ENCODE data around the gene GPS1. TPM values are rescaled to one million over a fixed set of nuclear protein-coding genes. Genes with fewer than 3 reads are reported as not detected.
A peak's percentile ranks its signal among the peaks of the same experiment; 100 is the strongest.

The GPS1 gene
- total RNA-seq, 2 experiments from 2014 or later = 82.7 to 88.6 TPM

DNA sequence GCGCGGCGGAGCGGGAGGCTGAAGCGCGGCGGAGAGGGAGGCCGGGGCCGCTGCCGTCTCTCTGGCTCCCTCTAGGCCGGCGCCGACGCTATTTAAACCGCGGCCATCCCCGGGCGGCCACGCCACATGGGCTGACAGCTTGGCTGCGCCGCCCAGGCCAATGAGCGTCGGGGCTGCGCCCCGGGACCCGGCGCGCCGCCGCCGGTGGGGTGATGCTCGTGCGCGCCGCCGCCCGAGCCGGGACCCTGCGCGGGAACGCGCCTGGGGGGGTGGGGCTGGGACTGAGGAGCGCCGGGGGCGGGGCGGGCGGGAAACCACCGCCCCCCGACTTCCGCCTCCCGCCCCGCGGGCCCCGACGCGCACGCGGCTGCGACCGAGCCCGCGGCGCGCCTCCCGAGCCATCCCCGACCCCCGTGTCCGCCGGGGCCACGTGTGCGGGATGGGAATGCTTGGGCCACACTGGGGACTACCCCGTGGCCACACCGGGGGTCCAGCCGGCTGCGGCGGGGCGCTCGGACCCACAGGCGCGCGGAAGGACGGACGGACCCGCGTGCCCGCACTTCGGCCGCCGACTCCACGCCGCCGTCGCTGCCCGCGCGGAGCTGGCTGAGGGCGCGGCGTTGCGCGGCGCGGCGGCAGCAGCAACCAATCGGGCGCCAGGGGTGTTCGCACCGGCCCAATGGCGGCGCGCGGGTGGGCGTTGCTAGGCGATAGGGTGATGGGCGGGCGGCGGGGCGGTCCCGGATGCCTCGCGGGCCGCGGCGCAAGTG is 46.7 kb downstream of the GPS1 start, which contains the start of gene FASN:
FASN (minus strand) TSS at position 68 of the 770 bp plus-strand sequence. CDS start 1,791 bp downstream, outside the sequence.
- Mint-ChIP-seq H3K27me3 (no peaks in the 10 kb centered on the region), H3K27ac (peak within 1 kb of the TSS; percentile 20), H3K4me3 (peak within 1 kb of the TSS; percentile 80), H3K9me3 (no peaks in the 10 kb centered on the region), H3K4me1 (ENCODE audit: low read depth) (peaks cover 16% of the 10 kb centered on the region), H3K36me3 (ENCODE audit: low read depth) (peaks cover 24% of the 10 kb centered on the region)
- peak; percentile 83 for ATAC-seq
- CTCF ChIA-PET = interaction anchor here (0.8 to 2.0 kb wide), 7 partner anchors 8 to 139 kb away, joined by 3 to 10 read pairs (median 4); no protein-coding TSS in a partner anchor
- POLR2A ChIA-PET = interaction anchor here (0.8 to 4.3 kb wide), 9 partner anchors 9 to 171 kb away, joined by 3 to 16 read pairs (median 4); partner anchors contain the start of genes DUS1L and MAFG
- DNase-seq = peak; percentile 96
- intact Hi-C loops (cut with micrococcal nuclease) = no loop called here
- TF ChIP-seq, protein P1, sequence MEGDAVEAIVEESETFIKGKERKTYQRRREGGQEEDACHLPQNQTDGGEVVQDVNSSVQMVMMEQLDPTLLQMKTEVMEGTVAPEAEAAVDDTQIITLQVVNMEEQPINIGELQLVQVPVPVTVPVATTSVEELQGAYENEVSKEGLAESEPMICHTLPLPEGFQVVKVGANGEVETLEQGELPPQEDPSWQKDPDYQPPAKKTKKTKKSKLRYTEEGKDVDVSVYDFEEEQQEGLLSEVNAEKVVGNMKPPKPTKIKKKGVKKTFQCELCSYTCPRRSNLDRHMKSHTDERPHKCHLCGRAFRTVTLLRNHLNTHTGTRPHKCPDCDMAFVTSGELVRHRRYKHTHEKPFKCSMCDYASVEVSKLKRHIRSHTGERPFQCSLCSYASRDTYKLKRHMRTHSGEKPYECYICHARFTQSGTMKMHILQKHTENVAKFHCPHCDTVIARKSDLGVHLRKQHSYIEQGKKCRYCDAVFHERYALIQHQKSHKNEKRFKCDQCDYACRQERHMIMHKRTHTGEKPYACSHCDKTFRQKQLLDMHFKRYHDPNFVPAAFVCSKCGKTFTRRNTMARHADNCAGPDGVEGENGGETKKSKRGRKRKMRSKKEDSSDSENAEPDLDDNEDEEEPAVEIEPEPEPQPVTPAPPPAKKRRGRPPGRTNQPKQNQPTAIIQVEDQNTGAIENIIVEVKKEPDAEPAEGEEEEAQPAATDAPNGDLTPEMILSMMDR (IDR thresholded peaks at IDR 0.05) = no peak

DNA sequence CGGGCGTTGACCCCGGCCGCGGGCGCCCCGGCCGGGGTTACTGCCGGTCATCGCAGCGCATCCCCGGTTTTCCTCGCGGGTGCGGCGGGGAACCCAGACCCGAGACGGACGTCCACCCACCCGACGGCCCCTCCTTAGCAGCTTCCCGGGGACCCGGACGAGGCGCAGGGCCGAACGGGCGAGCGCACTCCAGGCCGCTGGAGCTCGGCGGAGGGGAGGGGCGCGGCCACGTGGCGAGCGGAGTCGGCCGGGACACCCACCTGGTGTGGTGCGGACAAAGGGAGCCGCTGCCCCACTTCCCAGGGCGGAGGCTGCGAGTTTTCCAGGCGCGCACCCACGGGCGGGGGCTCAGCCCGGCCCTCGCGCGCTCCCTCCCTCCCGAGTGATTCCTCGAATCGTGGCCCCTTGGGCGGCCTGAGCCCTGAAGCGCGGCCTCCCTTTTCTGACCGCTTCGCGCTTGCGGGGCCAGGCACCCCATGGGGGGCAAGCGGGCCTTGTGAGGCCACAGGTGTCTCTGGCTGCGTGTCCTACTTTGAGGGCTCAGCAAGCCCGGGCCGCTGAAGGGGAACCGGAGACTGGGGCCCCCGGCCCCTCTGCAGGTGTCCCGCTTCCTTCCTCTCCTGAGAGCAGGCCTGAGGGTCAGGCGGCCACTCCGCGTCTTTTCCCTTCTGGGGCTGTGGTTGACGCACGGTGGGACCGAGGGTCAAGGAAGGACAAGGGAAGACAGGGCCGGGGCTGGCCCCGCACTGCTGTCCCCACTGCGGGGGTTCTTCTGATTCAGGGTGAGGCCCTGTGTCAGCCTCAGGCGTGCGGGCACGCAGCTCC is 47.5 kb downstream of the GPS1 start:
- ChIA-PET POLR2A (interaction anchor here (0.6 to 4.3 kb wide), 11 partner anchors 8 to 168 kb away, joined by 3 to 16 read pairs (median 4); partner anchors contain the start of gene DUS1L), CTCF (interaction anchor here (0.8 to 2.0 kb wide), 7 partner anchors 7 to 140 kb away, joined by 3 to 10 read pairs (median 4); no protein-coding TSS in a partner anchor)
- Mint-ChIP-seq H3K4me3 (peak overlapping the region; percentile 80), H3K27me3 (no peaks in the 10 kb centered on the region), H3K4me1 (ENCODE audit: low read depth) (peaks cover 16% of the 10 kb centered on the region), H3K27ac (peak overlapping the region; percentile 90), H3K36me3 (ENCODE audit: low read depth) (peaks cover 24% of the 10 kb centered on the region), H3K9me3 (no peaks in the 10 kb centered on the region)
- no peak for ATAC-seq
- no peak for DNase-seq
- TF ChIP-seq, protein P1 (IDR thresholded peaks at IDR 0.05) = no peak
- intact Hi-C loops (cut with micrococcal nuclease) = no loop called here

- ChIA-PET CTCF (interaction anchor here (1.3 to 2.0 kb wide), 2 partner anchors 9 to 79 kb away, joined by 4 to 6 read pairs; no protein-coding TSS in a partner anchor), POLR2A (interaction anchor here (0.6 to 1.4 kb wide), 2 partner anchors 50 to 253 kb away, joined by 3 read pairs; no protein-coding TSS in a partner anchor)
- Mint-ChIP-seq H3K27ac (peak overlapping the region; percentile 90), H3K4me1 (ENCODE audit: low read depth) (peaks cover 19% of the 10 kb centered on the region), H3K9me3 (no peaks in the 10 kb centered on the region), H3K36me3 (ENCODE audit: low read depth) (peaks cover 18% of the 10 kb centered on the region), H3K27me3 (no peaks in the 10 kb centered on the region), H3K4me3 (peak overlapping the region; percentile 80)
- intact Hi-C loops (cut with micrococcal nuclease) = no loop called here
- ATAC-seq (no peak), DNase-seq (no peak)
- TF ChIP-seq, protein P1 (IDR thresholded peaks at IDR 0.05) = no peak
These were observed 49.0 kb downstream of the GPS1 start for GRCh38 chr17:82100502-82101298.

- Mint-ChIP-seq H3K9me3 (no peaks in the 10 kb centered on the region), H3K4me1 (ENCODE audit: low read depth) (peaks cover 18% of the 10 kb centered on the region), H3K27ac (peak overlapping the region; percentile 66), H3K36me3 (ENCODE audit: low read depth) (peaks cover 14% of the 10 kb centered on the region), H3K27me3 (no peaks in the 10 kb centered on the region), H3K4me3 (peak overlapping the region; percentile 15)
- ATAC-seq (no peak), DNase-seq (no peak)
- CTCF ChIA-PET = interaction anchor here (1.3 kb wide), 1 partner anchor 9 kb away, joined by 4 read pairs; no protein-coding TSS in a partner anchor
- intact Hi-C loops (cut with micrococcal nuclease) = no loop called here
- TF ChIP-seq, protein P1 (IDR thresholded peaks at IDR 0.05) = no peak
- POLR2A ChIA-PET = interaction anchor here (0.6 kb wide), 1 partner anchor 253 kb away, joined by 3 read pairs; no protein-coding TSS in a partner anchor
These were observed 49.6 kb downstream of the GPS1 start for GRCh38 chr17:82101301-82101715.
